ENCODE measurements around the gene ZBTB7C.

Gene ZBTB7C

GRCh38 chr18:48072428-48073204 lies 336.6 kb downstream of the ZBTB7C start:
- no peak for DNase-seq

GRCh38 chr18:48068916-48069445 lies 340.2 kb downstream of the ZBTB7C start:
- no peak for DNase-seq

GRCh38 chr18:48066225-48066652 lies 342.9 kb downstream of the ZBTB7C start:
- no peak for DNase-seq

GRCh38 chr18:48065601-48065995 lies 343.6 kb downstream of the ZBTB7C start:
- no peak for DNase-seq

- DNase-seq: no peak
Measured at GRCh38 chr18:48064978-48065600, 344.1 kb downstream of the ZBTB7C start.

- no peak for DNase-seq
Measured at GRCh38 chr18:48061781-48062570, 347.2 kb downstream of the ZBTB7C start.

GRCh38 chr18:48060970-48061369 lies 348.2 kb downstream of the ZBTB7C start:
- DNase-seq: no peak

GRCh38 chr18:48060346-48060745 lies 348.8 kb downstream of the ZBTB7C start:
- DNase-seq: no peak

- no peak for DNase-seq
Measured at GRCh38 chr18:48059455-48060010, 349.6 kb downstream of the ZBTB7C start.

GRCh38 chr18:48058486-48058885 lies 350.7 kb downstream of the ZBTB7C start:
- DNase-seq: no peak

- no peak for DNase-seq
Measured at GRCh38 chr18:48057018-48057417, 352.2 kb downstream of the ZBTB7C start.

GRCh38 chr18:48055351-48055750 lies 353.8 kb downstream of the ZBTB7C start:
- DNase-seq: no peak

- DNase-seq: no peak
Measured at GRCh38 chr18:48053881-48054816, 355.0 kb downstream of the ZBTB7C start.

- no peak for DNase-seq
Measured at GRCh38 chr18:48052842-48053241, 356.3 kb downstream of the ZBTB7C start.

- DNase-seq: no peak
Measured at GRCh38 chr18:48051945-48052840, 357.0 kb downstream of the ZBTB7C start.

GRCh38 chr18:48050176-48050575 lies 359.0 kb downstream of the ZBTB7C start:
- DNase-seq: no peak

GRCh38 chr18:48049757-48050156 lies 359.4 kb downstream of the ZBTB7C start:
- DNase-seq: no peak

- DNase-seq: no peak
Measured at GRCh38 chr18:48048251-48048650, 360.9 kb downstream of the ZBTB7C start.

GRCh38 chr18:48046843-48047242 lies 362.3 kb downstream of the ZBTB7C start:
- no peak for DNase-seq

- DNase-seq: no peak
Measured at GRCh38 chr18:48045744-48046143, 363.4 kb downstream of the ZBTB7C start.

GRCh38 chr18:48044944-48045343 lies 364.2 kb downstream of the ZBTB7C start:
- no peak for DNase-seq

Data from NCI-H1048 (cell line).